GM10266 (cell line): ENCODE measurements around the gene INSC.

Source experiments
- DNase-seq: peaks from one replicate; pipeline ENCODE4 v3.0.0; 2012; ENCODE audit errors: extremely low spot score
- CTCF ChIP-seq: IDR thresholded peaks from 2 replicates; pipeline ENCODE4 v1.5.1; 2012; ENCODE audit warnings: mild to moderate bottlenecking, low read depth; ENCODE audit not compliant: control insufficient read depth, insufficient read depth; ENCODE audit errors: missing control alignments

The INSC gene

GRCh38 chr11:15139958-15140659 is 25.4 kb downstream of the INSC start:
- TF ChIP-seq CTCF, result no peak

GRCh38 chr11:15141381-15141780 is 26.7 kb downstream of the INSC start:
- DNase-seq, result no peak
- no peak for TF ChIP-seq CTCF

More at GRCh38 chr11:15139958-15140659, 25.4 kb downstream of the INSC start:
- DNase-seq, result no peak

GRCh38 chr11:15142838-15143237 is 28.1 kb downstream of the INSC start:
- DNase-seq, result no peak
- no peak for TF ChIP-seq CTCF

- DNase-seq, result no peak
- TF ChIP-seq CTCF, result no peak
Observed at GRCh38 chr11:15143855-15144254, 29.1 kb downstream of the INSC start.

- no peak for TF ChIP-seq CTCF
- no peak for DNase-seq
Observed at GRCh38 chr11:15144347-15144746, 29.6 kb downstream of the INSC start.

GRCh38 chr11:15145151-15145550 is 30.4 kb downstream of the INSC start:
- TF ChIP-seq CTCF, result no peak
- no peak for DNase-seq

- TF ChIP-seq CTCF, result no peak
- no peak for DNase-seq
Observed at GRCh38 chr11:15145615-15146014, 30.9 kb downstream of the INSC start.
